ENCODE measurements around the gene ATP6V1A.

The ATP6V1A gene

GRCh38 chr3:113802795-113803455 lies 56.1 kb downstream of the ATP6V1A start:
- no peak for DNase-seq (ENCODE audit: low spot score)
- in situ Hi-C loops (cut with MboI; ENCODE audit: low sequenced_read_pairs, unreplicated experiment), result no loop called here
- TF ChIP-seq CTCF (IDR thresholded peaks at IDR 0.05; ENCODE audit: borderline replicate concordance, control extremely low read depth, extremely low read depth, insufficient read depth, missing control alignments), result no peak

GRCh38 chr3:113804661-113805060 lies 57.8 kb downstream of the ATP6V1A start:
- in situ Hi-C loops (cut with MboI; ENCODE audit: low sequenced_read_pairs, unreplicated experiment), result no loop called here
- DNase-seq (ENCODE audit: low spot score), result no peak
- TF ChIP-seq CTCF (IDR thresholded peaks at IDR 0.05; ENCODE audit: borderline replicate concordance, control extremely low read depth, extremely low read depth, insufficient read depth, missing control alignments), result no peak

- in situ Hi-C loops (cut with MboI; ENCODE audit: low sequenced_read_pairs, unreplicated experiment), result no loop called here
- no peak for DNase-seq (ENCODE audit: low spot score)
- TF ChIP-seq CTCF (IDR thresholded peaks at IDR 0.05; ENCODE audit: borderline replicate concordance, control extremely low read depth, extremely low read depth, insufficient read depth, missing control alignments), result no peak
Measured at GRCh38 chr3:113805249-113805648, 58.4 kb downstream of the ATP6V1A start.

GRCh38 chr3:113812854-113813253 lies 66.0 kb downstream of the ATP6V1A start:
- DNase-seq (ENCODE audit: low spot score), result no peak
- no peak for TF ChIP-seq CTCF (IDR thresholded peaks at IDR 0.05; ENCODE audit: borderline replicate concordance, control extremely low read depth, extremely low read depth, insufficient read depth, missing control alignments)
- in situ Hi-C loops (cut with MboI; ENCODE audit: low sequenced_read_pairs, unreplicated experiment), result no loop called here

GRCh38 chr3:113819866-113820265 lies 73.0 kb downstream of the ATP6V1A start:
- DNase-seq (ENCODE audit: low spot score), result no peak
- in situ Hi-C loops (cut with MboI; ENCODE audit: low sequenced_read_pairs, unreplicated experiment), result no loop called here
- no peak for TF ChIP-seq CTCF (IDR thresholded peaks at IDR 0.05; ENCODE audit: borderline replicate concordance, control extremely low read depth, extremely low read depth, insufficient read depth, missing control alignments)

- in situ Hi-C loops (cut with MboI; ENCODE audit: low sequenced_read_pairs, unreplicated experiment), result no loop called here
- DNase-seq (ENCODE audit: low spot score), result peak; percentile 71
- TF ChIP-seq CTCF (IDR thresholded peaks at IDR 0.05; ENCODE audit: borderline replicate concordance, control extremely low read depth, extremely low read depth, insufficient read depth, missing control alignments), result no peak
Measured at GRCh38 chr3:113825090-113825489, 78.3 kb downstream of the ATP6V1A start.
